NCI-H2029 treated with DMSO at 0.1 percent for 48 hours (cell line): Measurements from ENCODE around the gene TMEM151A.

Source experiments
- DNase-seq: peaks from one replicate; lab custom pipeline; 2025; lab: John Stamatoyannopoulos, UW

Gene TMEM151A

GRCh38 chr11:66322732-66323427, 31.2 kb downstream of the TMEM151A start:
- no peak for DNase-seq

GRCh38 chr11:66323684-66324083, 32.0 kb downstream of the TMEM151A start:
- no peak for DNase-seq

- no peak for DNase-seq
Measured at GRCh38 chr11:66324664-66325063, 33.0 kb downstream of the TMEM151A start.

GRCh38 chr11:66325263-66325671, 33.6 kb downstream of the TMEM151A start:
- no peak for DNase-seq

- no peak for DNase-seq
Measured at GRCh38 chr11:66326261-66327111, 34.8 kb downstream of the TMEM151A start.

- DNase-seq = no peak
Measured at GRCh38 chr11:66327171-66328030, 35.7 kb downstream of the TMEM151A start.

GRCh38 chr11:66328031-66328301, 36.3 kb downstream of the TMEM151A start:
- DNase-seq = no peak

- peak; percentile 47 for DNase-seq
Measured at GRCh38 chr11:66328302-66329144, 36.8 kb downstream of the TMEM151A start.

- DNase-seq = no peak
Measured at GRCh38 chr11:66329165-66329673, 37.5 kb downstream of the TMEM151A start.

- no peak for DNase-seq
Measured at GRCh38 chr11:66330931-66331330, 39.2 kb downstream of the TMEM151A start.

GRCh38 chr11:66331542-66332370, 40.1 kb downstream of the TMEM151A start:
- no peak for DNase-seq

GRCh38 chr11:66332371-66333219, 40.9 kb downstream of the TMEM151A start:
- DNase-seq = no peak

GRCh38 chr11:66333220-66333877, 41.7 kb downstream of the TMEM151A start:
- no peak for DNase-seq

GRCh38 chr11:66333896-66334604, 42.4 kb downstream of the TMEM151A start:
- no peak for DNase-seq

GRCh38 chr11:66334605-66335442, 43.1 kb downstream of the TMEM151A start:
- no peak for DNase-seq

- no peak for DNase-seq
Measured at GRCh38 chr11:66335531-66336233, 44.0 kb downstream of the TMEM151A start.
